Measurements from ENCODE around the gene RNASEH2C. TPM values are rescaled to one million over a fixed set of nuclear protein-coding genes. Genes with fewer than 3 reads are reported as not detected.
"Not testable (repeated sequence)": the region's sequence is repeated elsewhere in the genome, so short reads cannot be mapped to it uniquely, and the experiment has no call there.

RNASEH2C gene
- total RNA-seq, 1 experiment from 2014 or later = 70.7 TPM

DNA sequence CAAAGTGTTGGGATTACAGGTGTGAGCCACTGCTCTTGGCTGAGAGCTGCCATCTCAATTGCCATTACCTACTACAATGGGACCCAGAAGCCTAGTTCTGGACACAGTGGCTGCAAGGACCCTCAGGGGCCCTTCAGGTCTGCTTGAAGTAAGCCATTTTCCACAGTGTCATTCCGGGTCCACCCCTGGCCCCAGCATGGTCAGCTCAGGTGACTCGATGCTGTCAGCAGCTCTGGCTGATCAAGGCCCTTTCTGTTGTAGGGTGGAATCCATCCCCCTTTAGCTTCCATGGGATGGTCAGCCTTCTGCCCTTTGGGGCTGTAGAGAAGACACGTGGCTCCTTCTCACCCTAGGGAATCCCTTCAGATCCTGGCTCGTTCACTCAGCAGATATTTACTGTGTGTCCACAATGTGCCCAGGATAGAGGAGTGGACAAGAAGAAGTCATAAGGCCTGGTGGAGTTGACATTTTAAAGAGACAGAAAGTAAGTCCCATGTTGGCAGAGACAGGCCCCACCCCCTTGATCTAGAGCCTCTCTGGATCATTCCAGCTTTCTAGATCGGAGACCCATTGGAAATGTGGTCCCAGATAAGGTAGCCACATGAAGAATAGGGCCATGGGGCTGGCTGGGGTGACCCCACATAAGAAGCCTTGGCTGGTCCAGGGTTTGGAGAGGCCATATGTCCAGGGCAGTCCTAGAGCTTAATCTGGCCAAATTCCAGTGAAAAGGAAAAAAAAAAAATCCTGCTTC, 23.6 kb downstream of the RNASEH2C start:
- Histone ChIP-seq H3K27me3 (ENCODE audit: low read length) (no peaks in the 10 kb centered on the region), H3K27ac (ENCODE audit: low read length) (no peak overlapping the region), H3K36me3 (ENCODE audit: insufficient read depth, low read length) (no peaks in the 10 kb centered on the region), H3K4me3 (ENCODE audit: low read length) (no peak overlapping the region), H3K9me2 (replicated peaks; ENCODE audit: insufficient read depth, low read length) (no peaks in the 10 kb centered on the region), H3K4me1 (ENCODE audit: low read length) (peaks cover 11% of the 10 kb centered on the region), H3K79me2 (ENCODE audit: low read length) (no peaks in the 10 kb centered on the region), H3K9me3 (ENCODE audit: low read length) (no peaks in the 10 kb centered on the region), H4K20me1 (ENCODE audit: insufficient read depth, low read depth, low read length) (no peaks in the 10 kb centered on the region), H2AFZ (ENCODE audit: low read length) (no peak overlapping the region), H3K4me2 (ENCODE audit: low read depth, low read length, poor library complexity, severe bottlenecking) (no peak overlapping the region), H3K9ac (ENCODE audit: low read length) (no peak overlapping the region)
- DNase-seq = peak; percentile 30

DNA sequence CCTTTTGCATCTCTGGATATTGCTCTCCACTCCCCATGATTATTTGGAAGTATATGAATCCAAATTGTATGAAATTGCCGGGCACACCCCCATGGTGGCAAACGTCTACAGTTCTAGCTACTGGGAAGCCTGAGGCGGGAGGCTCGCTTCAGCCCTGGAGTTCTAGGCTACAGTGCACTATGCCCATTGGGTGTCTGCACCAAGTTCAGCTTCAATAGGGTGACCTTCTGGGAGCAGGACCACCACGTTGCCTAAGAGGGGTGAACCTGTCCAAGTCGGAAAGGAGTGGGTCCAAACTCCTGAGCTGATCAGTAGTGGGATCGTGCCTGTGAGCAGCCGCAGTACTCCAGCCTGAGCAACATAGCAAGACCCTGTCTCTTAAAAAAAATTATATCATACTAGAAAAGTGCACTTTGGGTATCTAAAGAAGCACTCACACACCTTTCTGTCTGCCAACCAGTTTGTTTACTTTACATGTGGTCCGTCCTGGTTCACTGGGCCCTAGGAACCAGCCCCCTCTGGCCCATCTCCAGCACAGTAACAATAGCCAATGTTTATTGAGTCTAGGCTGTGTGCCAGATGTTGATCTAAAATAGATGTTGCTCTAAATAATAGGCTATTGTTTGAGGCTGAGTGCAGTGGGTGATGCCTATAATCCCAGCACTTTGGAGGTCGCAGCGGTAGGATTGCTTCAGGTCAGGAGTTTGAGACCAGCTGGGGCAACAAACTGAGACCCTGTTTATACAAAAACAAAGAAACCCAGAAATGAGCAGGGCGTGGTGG, 24.9 kb downstream of the RNASEH2C start:
- H3K9me2 ChIP-seq (replicated peaks; ENCODE audit: insufficient read depth, low read length) = no peaks in the 10 kb centered on the region
- no peaks in the 10 kb centered on the region for H3K36me3 ChIP-seq (ENCODE audit: insufficient read depth, low read length)
- H3K9me3 ChIP-seq (ENCODE audit: low read length) = no peaks in the 10 kb centered on the region
- H3K4me3 ChIP-seq (ENCODE audit: low read length) = no peak overlapping the region
- peak; percentile 32 for DNase-seq
- no peaks in the 10 kb centered on the region for H3K79me2 ChIP-seq (ENCODE audit: low read length)
- peaks cover 7% of the 10 kb centered on the region for H3K4me1 ChIP-seq (ENCODE audit: low read length)
- H4K20me1 ChIP-seq (ENCODE audit: insufficient read depth, low read depth, low read length) = no peaks in the 10 kb centered on the region
- H3K27ac ChIP-seq (ENCODE audit: low read length) = no peak overlapping the region
- no peak overlapping the region for H3K4me2 ChIP-seq (ENCODE audit: low read depth, low read length, poor library complexity, severe bottlenecking)
- no peak overlapping the region for H2AFZ ChIP-seq (ENCODE audit: low read length)
- H3K9ac ChIP-seq (ENCODE audit: low read length) = no peak overlapping the region
- H3K27me3 ChIP-seq (ENCODE audit: low read length) = no peaks in the 10 kb centered on the region

DNA sequence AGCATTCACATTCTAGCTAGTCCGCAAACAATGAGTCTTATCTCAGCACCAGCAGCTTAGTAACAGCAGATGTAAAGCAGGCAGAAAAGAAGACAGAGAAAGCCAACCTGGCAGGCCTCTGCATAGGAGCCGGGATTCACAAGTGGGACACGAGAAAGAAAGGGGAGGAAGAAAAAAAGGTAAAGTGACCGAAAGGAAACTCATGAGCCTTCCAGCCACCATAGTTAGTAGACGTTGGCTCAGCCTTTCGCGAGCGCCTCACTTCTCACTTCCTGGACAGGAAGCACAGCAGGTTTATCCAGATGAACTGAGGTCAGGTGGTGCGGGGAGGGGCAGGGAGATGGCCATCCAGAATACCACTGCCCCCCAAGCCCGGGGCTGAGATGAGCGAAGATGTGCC, 28.2 kb downstream of the RNASEH2C start:
- no peak for DNase-seq

DNA sequence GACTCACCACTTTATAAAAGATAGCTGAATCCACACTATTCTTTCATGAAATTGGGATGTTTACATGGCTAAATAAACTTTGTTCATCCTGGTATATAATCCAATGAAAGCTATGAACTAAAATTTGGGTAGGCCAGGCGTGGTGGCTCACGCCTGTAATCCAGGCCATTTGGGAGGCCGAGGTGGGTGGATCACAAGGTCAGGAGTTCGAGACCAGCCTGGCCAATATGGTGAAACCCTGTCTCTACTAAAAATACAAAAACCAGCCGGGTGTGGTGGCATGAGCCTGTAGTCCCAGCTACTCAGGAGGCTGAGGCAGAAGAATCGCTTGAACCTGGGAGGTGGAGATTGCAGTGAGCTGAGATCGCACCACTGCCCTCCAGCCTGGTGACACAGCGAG, 28.8 kb downstream of the RNASEH2C start:
- H4K20me1 ChIP-seq (ENCODE audit: insufficient read depth, low read depth, low read length); H3K27ac ChIP-seq (ENCODE audit: low read length); H3K4me2 ChIP-seq (ENCODE audit: low read depth, low read length, poor library complexity, severe bottlenecking); H3K79me2 ChIP-seq (ENCODE audit: low read length); H3K9me2 ChIP-seq (replicated peaks; ENCODE audit: insufficient read depth, low read length); H2AFZ ChIP-seq (ENCODE audit: low read length); H3K4me3 ChIP-seq (ENCODE audit: low read length); H3K27me3 ChIP-seq (ENCODE audit: low read length); H3K36me3 ChIP-seq (ENCODE audit: insufficient read depth, low read length); H3K9me3 ChIP-seq (ENCODE audit: low read length); H3K9ac ChIP-seq (ENCODE audit: low read length); H3K4me1 ChIP-seq (ENCODE audit: low read length); DNase-seq: not testable (repeated sequence)

More for the DNA sequence above, 28.2 kb downstream of the RNASEH2C start:
- no peak overlapping the region for H3K4me2 ChIP-seq (ENCODE audit: low read depth, low read length, poor library complexity, severe bottlenecking)
- no peak overlapping the region for H3K9ac ChIP-seq (ENCODE audit: low read length)
- no peak overlapping the region for H2AFZ ChIP-seq (ENCODE audit: low read length)
- H3K27ac ChIP-seq (ENCODE audit: low read length) = no peak overlapping the region
- no peaks in the 10 kb centered on the region for H4K20me1 ChIP-seq (ENCODE audit: insufficient read depth, low read depth, low read length)
- no peak overlapping the region for H3K4me3 ChIP-seq (ENCODE audit: low read length)
- H3K27me3 ChIP-seq (ENCODE audit: low read length) = no peaks in the 10 kb centered on the region
- no peaks in the 10 kb centered on the region for H3K4me1 ChIP-seq (ENCODE audit: low read length)
- H3K9me2 ChIP-seq (replicated peaks; ENCODE audit: insufficient read depth, low read length) = no peaks in the 10 kb centered on the region
- H3K79me2 ChIP-seq (ENCODE audit: low read length) = no peaks in the 10 kb centered on the region
- no peaks in the 10 kb centered on the region for H3K36me3 ChIP-seq (ENCODE audit: insufficient read depth, low read length)
- H3K9me3 ChIP-seq (ENCODE audit: low read length) = no peaks in the 10 kb centered on the region

DNA sequence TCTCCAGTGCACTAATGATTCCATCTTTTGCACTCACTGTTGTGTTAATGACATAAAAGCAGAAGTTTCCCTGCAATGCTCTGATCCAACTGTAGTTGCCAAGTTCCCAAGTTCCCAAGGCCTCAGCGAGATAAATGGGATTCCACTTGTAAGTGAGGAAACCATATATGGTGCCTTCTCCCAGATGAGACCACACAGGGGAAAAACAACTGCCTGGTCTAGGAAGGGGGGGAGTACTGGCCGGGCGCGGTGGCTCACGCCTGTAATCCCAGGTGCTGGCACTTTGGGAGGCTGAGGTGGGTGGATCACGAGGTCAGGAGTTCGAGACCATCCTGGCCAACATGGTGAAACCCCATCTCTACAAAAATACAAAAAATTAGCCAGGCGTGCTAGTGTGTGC, 34.6 kb downstream of the RNASEH2C start:
- no peaks in the 10 kb centered on the region for H3K79me2 ChIP-seq (ENCODE audit: low read length)
- no peak for DNase-seq
- no peaks in the 10 kb centered on the region for H3K9me2 ChIP-seq (replicated peaks; ENCODE audit: insufficient read depth, low read length)
- H3K4me3 ChIP-seq (ENCODE audit: low read length) = no peak overlapping the region
- no peak overlapping the region for H3K27ac ChIP-seq (ENCODE audit: low read length)
- no peaks in the 10 kb centered on the region for H4K20me1 ChIP-seq (ENCODE audit: insufficient read depth, low read depth, low read length)
- no peak overlapping the region for H3K4me2 ChIP-seq (ENCODE audit: low read depth, low read length, poor library complexity, severe bottlenecking)
- no peaks in the 10 kb centered on the region for H3K36me3 ChIP-seq (ENCODE audit: insufficient read depth, low read length)
- H2AFZ ChIP-seq (ENCODE audit: low read length) = no peak overlapping the region
- no peaks in the 10 kb centered on the region for H3K4me1 ChIP-seq (ENCODE audit: low read length)
- H3K27me3 ChIP-seq (ENCODE audit: low read length) = no peaks in the 10 kb centered on the region
- H3K9ac ChIP-seq (ENCODE audit: low read length) = no peak overlapping the region
- H3K9me3 ChIP-seq (ENCODE audit: low read length) = no peaks in the 10 kb centered on the region

DNA sequence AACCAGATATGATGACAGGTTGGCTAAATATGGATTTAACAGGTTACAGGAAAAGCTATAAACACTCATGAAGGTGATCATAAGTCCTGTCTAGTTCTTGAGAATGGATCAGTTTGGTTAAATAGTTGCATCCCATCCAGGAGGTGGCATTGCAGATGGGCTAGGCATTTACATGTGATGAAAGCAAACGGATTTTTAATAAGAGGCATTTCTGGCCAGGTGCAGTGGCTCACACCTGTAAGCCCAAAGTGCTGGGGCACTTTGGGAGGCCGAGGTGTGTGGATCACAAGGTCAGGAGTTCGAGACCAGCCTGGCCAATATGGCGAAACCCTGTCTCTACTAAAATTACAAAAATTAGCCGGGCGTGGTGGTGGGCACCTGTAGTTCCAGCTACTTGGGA, 37.1 kb downstream of the RNASEH2C start:
- H3K9me3 ChIP-seq (ENCODE audit: low read length); H3K9me2 ChIP-seq (replicated peaks; ENCODE audit: insufficient read depth, low read length); H4K20me1 ChIP-seq (ENCODE audit: insufficient read depth, low read depth, low read length); H3K79me2 ChIP-seq (ENCODE audit: low read length); H3K4me3 ChIP-seq (ENCODE audit: low read length); H2AFZ ChIP-seq (ENCODE audit: low read length); H3K9ac ChIP-seq (ENCODE audit: low read length); DNase-seq; H3K27me3 ChIP-seq (ENCODE audit: low read length); H3K27ac ChIP-seq (ENCODE audit: low read length); H3K36me3 ChIP-seq (ENCODE audit: insufficient read depth, low read length); H3K4me2 ChIP-seq (ENCODE audit: low read depth, low read length, poor library complexity, severe bottlenecking); H3K4me1 ChIP-seq (ENCODE audit: low read length): not testable (repeated sequence)

DNA sequence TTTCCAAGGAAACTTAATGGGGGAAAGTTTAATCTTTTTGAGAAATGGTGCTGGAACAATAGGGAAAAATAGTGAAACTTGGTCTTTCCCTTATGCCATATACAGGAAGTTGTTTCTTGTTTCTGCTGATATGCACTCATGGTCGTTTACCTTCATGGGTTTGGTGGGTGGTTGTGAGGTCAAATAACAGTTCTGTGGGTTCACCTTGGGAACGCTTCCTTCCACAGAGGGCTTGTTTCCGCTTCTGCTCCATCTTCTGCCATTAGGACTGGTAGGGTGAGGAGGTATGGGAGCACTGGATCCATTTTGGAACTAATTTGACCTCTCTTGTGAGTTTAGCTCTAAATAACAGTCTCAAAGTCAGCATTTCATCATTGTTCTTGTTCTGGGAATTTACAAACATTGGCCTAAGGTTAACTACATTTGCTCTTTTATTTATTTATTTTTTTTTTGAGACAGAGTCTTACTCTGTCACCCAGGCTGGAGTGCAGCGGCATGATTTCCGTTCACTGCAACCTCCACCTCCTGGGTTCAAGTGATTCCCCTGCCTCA, 40.3 kb downstream of the RNASEH2C start:
- H3K79me2 ChIP-seq (ENCODE audit: low read length) = no peaks in the 10 kb centered on the region
- H3K27ac ChIP-seq (ENCODE audit: low read length) = no peak overlapping the region
- no peak overlapping the region for H3K9ac ChIP-seq (ENCODE audit: low read length)
- no peaks in the 10 kb centered on the region for H3K9me3 ChIP-seq (ENCODE audit: low read length)
- H2AFZ ChIP-seq (ENCODE audit: low read length) = no peak overlapping the region
- H4K20me1 ChIP-seq (ENCODE audit: insufficient read depth, low read depth, low read length) = no peaks in the 10 kb centered on the region
- H3K27me3 ChIP-seq (ENCODE audit: low read length) = no peaks in the 10 kb centered on the region
- DNase-seq = no peak
- H3K4me3 ChIP-seq (ENCODE audit: low read length) = no peak overlapping the region
- H3K36me3 ChIP-seq (ENCODE audit: insufficient read depth, low read length) = no peaks in the 10 kb centered on the region
- H3K9me2 ChIP-seq (replicated peaks; ENCODE audit: insufficient read depth, low read length) = no peaks in the 10 kb centered on the region
- H3K4me2 ChIP-seq (ENCODE audit: low read depth, low read length, poor library complexity, severe bottlenecking) = no peak overlapping the region
- no peaks in the 10 kb centered on the region for H3K4me1 ChIP-seq (ENCODE audit: low read length)

DNA sequence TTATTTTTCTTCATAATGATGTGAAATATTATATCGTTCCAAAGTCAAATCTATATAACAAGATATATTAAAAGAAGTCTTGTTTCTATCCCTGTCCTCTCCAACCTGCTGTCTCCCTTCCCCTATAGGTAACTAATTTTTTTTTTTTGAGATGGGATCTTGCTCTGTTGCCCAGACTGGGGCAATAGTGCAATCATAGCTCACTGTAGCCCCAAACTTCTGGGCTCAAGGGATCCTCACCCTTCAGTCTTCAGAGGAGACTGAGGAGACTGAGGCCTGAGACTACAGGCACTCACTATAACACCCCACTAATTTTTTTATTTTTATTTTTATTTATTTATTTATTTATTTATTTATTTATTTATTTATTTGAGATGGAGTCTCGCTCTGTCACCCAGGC, 47.6 kb downstream of the RNASEH2C start:
- Histone ChIP-seq H3K36me3 (ENCODE audit: insufficient read depth, low read length) (no peaks in the 10 kb centered on the region), H3K79me2 (ENCODE audit: low read length) (no peaks in the 10 kb centered on the region), H3K27ac (ENCODE audit: low read length) (no peak overlapping the region), H3K4me2 (ENCODE audit: low read depth, low read length, poor library complexity, severe bottlenecking) (no peak overlapping the region), H3K4me3 (ENCODE audit: low read length) (no peak overlapping the region), H3K9me2 (replicated peaks; ENCODE audit: insufficient read depth, low read length) (no peaks in the 10 kb centered on the region), H3K9me3 (ENCODE audit: low read length) (no peaks in the 10 kb centered on the region), H3K4me1 (ENCODE audit: low read length) (no peaks in the 10 kb centered on the region), H3K27me3 (ENCODE audit: low read length) (no peaks in the 10 kb centered on the region), H3K9ac (ENCODE audit: low read length) (no peak overlapping the region), H4K20me1 (ENCODE audit: insufficient read depth, low read depth, low read length) (no peaks in the 10 kb centered on the region), H2AFZ (ENCODE audit: low read length) (no peak overlapping the region)
- DNase-seq = no peak
